ENCODE measurements around the gene ZDHHC8.

The ZDHHC8 gene

DNA sequence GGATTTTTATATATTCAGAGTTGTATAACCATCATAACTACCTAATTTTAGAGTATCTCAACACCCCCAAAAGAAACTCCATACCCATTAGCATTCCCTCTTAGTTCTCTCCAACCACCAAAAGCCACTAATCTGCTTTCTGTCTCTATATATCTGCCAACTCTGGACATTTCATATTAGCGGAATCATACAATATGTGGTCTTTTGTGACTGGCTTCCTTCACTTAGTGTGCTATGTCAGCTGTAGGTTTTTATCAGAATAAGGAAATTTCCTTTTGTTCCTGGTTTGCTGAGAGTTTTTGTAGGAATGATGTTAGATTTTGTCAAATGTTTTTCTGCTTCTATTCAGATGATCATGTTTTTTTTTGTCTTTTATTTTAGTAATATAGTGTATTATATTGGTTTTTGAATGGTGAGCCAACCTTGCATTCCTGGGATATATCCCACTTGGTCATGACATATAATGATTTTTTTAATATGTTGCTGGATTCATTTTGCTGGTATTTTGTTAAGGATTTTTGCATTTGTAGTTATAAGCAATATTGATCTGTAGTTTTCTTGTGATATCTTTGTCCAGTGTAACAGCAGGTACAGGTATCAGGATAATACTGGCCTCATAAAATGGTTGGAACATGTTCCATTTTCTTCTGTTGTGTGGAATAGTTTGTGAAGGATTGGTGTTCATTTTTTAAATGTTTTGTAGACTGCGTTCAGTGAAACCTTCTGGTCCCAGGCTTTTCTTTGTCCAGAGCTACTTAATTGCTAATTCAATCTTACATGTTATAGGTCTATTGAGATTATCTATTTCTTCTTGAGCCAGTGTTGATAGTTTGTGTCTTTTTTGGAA, 34.8 kb upstream of the ZDHHC8 start:
- DNase-seq, result no peak

DNA sequence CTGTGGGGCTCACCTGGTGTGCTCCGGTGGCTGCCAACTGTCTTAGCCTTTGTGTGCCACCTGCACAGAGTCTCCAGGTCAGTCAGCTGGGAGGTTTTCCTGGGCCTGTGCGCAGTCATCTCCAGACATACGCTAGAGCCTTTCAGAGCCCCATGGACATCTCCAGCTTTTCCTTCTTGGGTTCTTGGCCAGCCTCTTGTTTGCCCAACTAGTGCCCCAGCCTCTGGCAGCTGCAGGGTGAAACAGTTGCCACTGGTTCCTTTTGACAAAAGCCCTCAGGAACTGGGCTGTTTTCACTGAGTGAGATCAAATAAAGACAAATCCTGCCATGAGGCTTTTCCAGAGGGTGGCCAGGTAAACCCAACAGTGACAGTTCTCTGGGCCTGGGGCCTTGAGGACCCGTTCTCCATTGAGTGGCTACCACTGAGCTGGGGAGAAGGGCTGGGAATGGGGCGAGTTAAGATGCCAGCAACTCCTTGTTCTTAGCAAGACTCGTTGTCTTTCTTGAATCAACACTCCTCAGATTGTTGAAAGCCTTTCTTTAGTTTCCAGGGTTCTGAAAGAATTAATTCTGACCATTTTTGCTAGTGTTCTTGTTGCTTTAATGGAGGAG, 32.4 kb upstream of the ZDHHC8 start:
- DNase-seq, result no peak

DNA sequence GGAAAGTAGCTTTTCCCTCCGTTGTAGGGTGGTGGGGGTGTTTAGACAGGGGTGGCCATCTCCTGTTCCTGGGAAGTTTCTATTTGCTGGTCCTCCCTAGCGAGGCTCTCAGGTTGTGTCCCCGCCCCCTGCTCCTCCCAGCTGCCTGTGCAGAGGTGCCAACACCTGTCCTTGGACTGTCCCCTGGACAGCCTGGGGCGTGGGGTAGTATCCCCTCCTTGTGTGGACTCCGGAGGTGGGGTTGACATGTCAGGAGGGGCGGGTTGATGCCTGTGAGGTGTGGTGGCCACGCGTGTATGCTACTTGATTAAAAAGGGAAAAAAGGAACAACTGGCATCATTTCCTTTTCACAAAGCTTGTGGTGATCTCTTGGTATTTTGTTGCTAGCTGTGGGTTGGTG, 30.0 kb upstream of the ZDHHC8 start:
- no peak for DNase-seq

DNA sequence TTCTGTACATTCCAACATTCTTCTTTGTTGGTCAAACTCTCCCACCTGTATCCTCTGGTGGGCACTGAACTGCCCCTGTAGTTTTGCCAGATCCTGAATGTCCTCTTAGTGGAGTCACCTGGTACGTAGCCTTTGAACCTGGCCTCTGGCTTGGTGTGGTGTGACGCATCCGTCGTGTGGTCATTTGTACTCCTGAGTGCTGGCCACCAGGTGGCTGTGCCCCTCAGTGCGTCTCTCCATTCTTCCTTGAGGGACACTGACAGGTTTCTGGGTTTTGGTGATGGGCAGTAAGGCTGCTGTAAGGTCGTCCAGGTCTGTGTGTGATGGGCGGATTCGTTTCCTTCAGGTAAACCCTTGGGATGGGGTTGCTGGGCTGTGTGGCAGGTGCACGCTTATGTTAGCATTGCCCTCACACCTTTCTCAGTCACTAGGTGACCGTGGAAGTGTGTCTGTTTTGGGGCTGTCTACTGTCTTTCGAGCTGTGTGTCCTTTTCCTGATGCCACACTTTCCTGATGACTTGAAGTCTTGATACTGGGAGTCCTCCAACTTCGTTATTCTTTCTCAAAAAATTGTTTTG, 29.3 kb upstream of the ZDHHC8 start:
- DNase-seq, result no peak

DNA sequence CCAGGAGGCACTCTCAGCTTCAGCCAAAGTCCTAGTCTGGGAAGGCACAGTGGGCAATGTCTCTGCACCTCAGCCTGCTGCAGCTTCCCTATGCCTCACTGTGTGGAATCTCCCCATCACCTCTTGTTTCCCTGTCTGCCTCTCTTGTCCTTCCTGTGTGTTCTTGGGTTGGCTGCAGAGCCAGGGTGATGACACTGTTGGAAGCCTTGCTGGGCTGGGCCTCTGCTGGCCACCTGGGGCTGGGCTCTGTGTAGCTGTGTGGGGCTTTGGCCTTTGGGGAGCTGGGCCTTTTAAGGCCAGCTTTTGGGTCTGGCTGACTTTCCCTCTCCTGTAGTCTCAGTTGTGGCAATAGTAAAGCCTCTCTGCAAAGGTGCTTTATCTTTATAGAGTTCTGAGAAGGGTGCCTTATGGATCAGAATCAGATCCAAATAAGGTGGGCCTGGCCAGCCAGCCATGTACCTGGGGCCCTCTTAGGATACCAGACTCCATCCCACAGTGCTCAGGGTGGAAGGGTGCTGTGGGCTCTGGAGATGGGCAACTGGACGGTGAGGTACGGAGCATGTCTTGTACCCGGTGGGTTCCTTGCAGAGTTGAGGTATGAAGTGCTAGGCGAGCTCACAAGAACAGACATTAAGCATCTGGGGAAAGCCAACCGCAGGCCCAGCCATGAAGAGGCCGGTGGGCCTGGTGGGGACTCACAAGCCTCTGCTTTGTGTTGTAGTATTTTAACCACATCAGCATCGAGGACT, 26.0 kb upstream of the ZDHHC8 start:
- DNase-seq, result no peak

DNA sequence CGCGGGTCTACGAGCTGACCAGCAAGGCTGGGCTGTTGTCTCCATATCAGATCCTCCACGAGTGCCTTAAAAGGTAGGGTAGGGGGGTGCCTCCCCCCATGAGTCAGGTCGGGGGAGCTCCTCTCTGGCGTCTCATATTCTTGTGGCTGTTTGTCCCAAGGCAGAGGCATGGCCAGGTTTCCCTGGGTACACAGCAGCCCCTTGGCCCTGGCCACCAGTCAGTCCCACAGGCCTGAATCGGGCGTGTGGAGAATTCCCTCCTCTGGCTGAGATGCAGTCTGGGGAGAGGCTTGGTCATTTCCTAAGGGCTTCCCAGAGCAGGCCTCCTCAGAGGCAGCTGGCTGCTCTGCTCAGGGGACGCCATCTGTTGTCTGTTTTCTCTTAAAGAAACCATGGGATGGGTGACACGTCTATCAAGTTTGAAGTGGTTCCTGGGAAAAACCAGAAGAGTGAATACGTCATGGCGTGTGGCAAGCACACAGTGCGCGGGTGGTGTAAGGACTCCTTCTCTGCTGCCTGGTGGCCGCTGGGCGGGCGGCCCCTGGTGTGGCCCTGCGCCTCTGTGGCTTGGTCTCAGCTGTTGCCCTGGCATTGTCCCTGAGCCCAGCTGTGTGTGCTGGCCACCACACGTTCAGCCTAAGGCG, 25.3 kb upstream of the ZDHHC8 start:
- DNase-seq, result no peak

DNA sequence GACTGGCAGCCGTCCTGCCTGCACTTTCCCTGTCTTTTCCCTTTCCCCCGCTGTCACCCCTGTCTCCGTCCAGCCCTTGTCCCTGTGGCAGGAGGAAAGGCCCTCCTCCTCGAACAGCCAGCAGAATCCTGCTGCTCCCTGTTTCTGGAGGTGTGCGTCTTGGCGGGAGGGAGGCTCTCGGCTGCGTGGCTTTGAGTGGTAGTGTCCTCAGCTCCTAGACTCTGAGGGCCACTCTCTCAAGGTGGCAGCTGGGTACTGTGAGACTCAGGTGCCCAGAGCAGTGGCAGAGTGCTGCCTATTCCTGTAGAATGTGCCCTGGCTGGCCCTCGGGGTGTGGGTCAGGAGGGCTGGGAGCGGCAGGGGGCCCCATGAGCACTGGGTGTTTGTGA, 24.8 kb upstream of the ZDHHC8 start:
- DNase-seq, result no peak

DNA sequence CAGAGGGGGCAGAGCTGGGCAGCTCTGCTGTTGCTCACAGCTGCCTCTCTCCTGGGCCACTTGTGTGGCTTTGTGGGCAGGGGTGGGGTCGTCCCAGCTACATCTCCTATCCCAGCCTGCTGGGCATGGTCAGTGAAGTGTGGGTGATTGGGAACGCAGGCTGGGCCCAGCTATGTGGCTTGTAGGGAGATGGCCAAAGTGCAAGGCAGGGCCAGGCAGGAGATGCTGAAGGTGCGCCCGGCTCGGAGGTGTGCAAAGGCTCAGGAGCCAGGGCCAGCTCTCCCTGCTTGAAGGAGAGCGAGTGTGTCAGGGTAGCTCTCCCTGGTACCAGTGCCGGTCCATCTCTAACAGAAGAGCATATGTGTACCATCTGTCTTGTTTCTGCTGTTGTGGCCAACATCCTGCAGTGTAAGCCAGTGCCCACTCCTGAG, 24.1 kb upstream of the ZDHHC8 start:
- DNase-seq, result no peak

DNA sequence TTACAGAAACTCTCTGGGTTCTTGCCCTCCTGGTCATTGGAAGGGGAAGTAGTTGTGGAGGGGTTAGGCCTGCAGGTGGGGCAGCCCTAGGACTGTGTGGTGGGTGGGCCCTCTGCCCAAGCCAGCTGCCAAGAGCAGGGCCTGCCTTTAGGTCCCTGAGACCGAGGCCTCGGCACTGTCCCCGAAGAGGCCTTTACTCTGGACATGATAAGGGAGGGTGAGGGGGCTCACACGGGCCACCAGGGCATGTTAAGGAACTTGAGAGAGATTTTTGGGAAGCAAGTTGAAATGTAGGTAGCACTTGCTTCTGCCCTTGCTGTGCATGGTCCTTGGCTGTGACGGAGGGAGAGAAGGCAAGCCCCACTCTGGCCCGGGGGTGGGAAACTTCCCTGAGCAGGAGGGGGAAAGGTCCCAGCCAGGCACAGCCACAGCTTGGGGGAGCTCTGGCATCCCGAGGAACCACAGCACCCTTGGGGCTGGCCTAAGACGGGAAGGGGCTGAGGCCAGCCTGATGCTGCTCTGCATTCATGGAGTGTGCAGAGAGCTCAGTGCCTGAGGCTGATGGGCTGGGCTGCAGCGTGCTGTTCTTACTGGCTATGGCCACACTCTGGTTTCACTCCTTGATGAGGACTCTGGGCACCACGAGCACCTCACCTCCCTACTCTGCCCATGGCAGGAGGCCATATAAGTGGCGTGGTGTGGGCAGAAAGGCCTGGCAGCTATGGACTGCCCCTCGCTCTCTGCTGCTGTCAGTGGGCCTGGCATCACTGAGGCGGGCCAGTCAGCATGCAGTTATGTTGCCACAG, 23.4 kb upstream of the ZDHHC8 start:
- DNase-seq, result no peak

DNA sequence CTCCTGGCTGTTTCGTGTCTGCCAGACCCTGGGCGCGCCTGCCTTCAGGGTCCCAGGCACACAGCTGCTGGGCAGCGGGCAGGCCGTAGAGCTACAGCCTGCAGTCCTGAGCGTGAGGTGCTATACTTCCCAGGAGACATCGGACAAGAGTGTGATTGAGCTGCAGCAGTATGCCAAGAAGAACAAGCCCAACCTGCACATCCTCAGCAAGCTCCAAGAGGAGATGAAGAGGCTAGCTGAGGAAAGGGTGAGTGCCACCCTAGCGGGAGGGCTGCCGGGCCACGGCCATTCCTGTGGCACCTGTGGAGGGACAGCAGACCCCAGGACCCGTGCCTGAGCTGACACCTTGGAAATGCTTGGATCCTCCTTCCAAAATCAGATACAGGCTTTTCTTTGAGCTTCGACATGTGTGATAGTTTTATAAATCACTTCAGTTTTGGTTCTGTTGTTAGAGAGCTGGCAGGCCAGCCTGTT, 22.8 kb upstream of the ZDHHC8 start:
- no peak for DNase-seq

DNA sequence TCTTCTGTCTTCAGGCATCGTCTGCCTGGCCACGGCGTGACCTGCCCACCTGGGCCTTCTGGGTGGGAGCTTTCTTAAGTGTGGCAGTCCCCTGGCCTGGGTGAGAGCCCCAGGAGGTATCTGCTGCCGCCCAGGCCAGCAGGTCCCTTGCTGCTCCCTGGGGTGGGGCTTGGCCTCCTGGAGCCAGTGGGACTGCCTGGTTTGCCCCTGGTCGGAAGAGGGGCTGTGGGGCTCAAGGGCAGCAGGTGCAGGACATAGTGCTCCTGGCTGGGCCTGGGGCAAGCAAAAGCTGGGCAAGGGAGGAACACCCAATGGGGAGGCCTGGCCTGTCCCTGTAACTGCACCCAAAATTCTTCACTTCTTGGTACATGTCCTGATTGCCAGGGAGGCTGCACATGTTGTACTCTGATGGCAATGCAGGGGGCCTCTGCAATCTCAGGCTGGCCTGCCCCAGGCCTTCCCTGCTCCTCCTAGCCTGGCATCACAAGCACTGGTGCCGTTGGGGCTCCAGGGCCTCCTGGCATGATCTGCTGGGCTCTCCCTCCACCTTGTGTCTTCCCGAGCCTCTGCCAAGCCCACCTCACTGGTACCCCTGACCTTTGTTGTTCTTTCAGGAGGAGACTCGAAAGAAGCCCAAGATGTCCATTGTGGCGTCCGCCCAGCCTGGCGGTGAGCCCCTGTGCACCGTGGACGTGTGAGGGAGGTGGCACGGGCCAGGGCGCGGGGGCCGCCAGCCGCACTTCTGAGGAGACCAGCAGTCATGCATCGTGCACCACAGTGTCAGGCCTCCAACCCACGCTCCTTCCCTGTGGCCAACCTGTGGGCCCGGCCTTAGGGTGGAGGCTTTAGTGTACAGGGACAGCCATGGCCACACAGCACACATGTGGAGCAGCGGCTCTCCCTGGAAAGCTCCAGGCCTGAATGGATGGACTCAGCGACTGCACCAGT, 21.9 kb upstream of the ZDHHC8 start:
- DNase-seq, result no peak

DNA sequence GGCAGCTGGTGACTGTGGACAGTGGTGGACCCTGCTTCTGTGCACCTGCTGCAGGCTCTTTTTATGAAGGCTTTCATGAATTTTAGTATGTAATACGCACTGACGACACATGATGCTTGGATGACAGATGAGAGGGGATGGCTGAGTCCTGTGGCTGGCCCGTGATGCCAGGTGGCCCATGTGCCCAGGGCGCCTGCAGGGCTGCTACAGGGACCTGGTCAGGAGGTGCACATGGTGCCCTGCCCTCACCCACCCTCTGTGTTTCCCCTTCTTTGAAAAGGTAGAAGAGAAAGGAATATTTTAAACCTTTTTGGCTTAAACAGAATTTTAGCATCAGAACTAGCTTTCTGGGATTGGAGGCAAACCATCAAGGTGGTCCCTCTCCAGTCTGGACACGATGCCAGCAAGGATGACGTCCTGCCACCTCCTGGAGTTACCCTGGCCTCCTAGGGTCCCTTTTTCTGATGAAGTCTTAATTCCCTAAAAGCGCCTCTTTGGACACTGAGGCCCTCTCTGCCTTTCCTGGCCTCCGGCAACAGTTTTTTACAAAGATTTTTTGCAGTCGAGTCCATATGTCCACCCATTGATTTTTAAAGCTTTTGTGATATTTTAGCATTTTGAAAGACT, 21.1 kb upstream of the ZDHHC8 start:
- no peak for DNase-seq

DNA sequence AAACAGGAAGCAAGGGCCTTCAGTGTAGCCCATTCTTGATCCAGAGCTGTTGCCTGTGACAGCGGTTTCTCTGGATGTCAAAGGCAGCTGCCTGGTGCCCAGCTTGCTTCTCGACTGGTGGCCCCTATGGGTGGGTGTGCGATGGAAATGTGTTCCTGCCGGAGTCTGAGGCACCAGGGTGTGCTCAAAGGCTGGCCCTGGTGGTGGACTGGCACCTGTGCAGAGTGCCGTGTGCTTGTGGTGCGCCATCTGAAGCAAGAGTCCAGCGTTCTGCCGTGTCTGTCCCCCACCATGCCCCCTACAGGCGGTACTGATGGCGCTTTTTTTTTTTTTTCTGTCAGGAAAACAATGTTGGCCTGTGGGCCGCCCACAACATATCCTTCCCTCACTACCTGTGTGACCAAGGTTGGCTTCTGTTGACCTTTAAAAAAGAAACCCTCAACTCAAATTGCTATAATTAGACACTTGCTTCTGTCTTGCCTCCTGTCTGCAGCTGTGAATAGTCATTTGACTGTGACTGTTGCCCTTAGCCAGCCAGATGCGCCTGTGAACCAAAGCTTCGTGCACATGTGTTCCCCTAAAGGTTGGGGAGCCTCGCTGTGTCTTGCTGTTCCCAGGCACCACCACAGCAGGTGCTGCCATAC, 20.4 kb upstream of the ZDHHC8 start:
- DNase-seq, result peak; percentile 58

DNA sequence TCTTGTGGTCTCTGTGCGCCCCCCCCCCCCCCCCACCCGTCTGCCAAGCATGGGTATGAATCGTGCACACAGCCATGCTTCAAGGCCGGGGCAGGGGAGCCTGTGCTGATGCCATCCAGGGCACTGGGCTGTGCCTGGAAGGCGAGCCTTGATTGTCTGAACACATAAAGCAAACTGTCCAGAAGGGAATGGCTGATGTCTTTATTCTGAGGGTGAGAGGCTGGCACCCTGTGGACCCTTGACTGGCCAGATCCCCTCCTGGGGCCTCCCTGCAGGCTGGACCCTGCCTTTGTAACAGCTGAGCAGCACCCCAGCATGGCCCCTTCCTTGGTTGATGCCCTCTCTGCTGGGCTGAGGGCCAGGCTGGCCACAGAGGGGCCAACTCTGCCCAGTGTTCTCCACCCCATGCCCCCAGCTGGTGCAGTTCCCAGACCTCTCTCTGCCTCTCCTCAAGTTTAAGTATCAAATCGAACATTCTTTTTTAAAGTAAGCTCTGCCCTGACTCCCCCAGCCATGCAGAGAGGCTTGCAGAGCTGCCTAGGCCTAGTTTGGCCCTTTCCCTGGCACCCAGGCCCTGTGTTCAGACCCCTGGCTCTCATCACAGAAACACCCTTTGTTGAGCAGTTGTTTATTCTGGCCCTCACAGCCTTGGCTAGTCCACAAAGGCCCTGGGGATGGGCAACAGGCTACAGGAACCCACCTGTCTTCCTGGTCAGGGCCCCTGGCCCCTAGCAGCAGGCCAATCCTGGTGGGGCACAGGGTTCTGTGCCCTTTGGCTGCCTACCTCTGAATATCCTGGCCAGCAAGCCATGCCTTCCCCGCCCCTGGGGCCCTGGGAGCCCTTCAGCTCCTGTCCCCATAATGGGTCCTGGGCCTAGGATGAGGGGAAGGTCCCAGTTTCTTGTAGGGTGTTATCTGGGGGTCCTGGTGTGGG, 19.6 kb upstream of the ZDHHC8 start:
- DNase-seq, result no peak

DNA sequence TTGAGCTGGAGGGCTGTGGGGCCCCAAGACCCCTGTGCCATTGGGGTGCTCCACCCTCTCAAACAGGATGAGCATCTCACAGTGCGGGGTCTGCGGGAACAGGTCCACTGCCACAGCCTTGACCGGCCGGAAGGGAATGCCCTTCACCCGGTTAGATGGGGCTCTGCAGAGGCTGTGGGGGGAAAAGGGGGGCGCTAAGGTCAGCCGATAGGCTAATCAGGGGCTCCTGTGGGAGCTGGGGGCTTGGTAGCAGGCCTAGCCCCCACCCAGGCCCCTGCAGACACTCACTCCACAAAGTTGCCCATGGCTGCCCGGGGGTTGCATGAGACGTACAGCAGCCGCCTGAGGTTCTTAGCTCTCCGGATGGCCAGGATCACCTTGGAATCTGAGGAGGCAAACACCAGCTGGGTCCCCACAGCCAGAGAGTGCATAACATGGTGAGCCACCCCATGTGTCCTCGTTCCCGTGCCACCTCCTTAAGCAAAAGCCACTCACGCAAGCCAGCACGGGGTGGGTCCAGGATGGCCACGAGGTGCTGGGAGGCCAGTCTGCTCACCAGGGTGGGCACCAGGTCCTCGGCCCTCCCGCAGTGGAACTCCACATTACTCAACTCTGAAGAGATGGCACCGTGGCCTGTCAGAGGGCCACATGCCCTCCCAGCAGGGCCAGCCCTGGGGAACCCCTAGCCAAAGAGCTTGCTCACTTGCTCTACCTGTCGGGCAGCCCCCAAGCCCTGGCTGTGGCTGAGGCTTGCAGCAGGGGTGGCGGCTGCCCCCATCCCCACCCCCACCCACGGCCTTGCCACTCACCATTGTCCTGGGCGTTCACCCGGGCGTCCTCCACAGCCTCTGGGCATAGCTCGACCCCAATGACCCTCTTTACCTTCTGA, 18.7 kb upstream of the ZDHHC8 start:
- DNase-seq, result no peak

DNA sequence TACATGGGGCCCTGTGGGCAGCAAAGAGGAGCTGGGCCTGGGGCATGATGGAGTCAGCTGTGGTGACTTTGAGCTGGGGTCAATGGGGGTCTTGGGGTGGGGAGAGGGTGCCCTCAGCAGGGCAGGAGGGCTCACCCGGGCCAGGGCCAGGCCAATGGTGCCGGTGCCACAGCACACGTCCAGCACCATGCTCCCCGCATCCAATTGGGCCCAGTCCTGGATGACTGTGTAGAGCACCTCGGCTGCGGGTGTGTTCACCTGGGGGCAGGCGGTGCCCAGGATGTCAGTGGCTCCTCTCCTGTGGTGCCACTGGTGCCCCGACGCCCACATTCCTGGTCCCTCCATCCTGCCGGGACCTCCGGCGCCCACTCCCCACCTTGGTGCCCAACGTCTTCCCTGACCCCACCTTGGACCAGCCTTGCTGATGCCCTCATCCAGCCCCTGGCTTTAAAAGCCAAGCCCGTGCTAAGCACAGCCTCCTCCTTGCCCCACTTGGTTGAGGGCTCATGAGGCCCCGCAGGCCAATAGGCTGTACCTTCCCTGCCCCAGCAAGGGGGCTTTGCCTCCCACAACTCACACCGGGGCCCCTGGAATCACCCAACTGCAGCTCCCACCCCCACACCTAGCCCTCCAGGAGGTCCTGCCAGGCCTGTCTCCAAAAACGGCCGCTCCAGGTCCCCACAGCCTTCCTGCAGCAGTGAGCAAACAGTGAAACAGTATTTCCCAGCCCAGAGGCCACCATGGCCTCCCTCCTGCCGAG, 17.9 kb upstream of the ZDHHC8 start:
- DNase-seq, result no peak

Data from hematopoietic multipotent progenitor cell treated with erythropoietin and hydrocortisone succinate and interleukin-3 and kit ligand, for 8 days (in vitro differentiated cells).